GM12864 (cell line): ENCODE results near the gene APBB1.
A peak's percentile ranks its signal among the peaks of the same experiment; 100 is the strongest.

Experiments
- DNase-seq: peaks from one replicate; pipeline ENCODE4 v3.0.0-alpha.2; 2011; ENCODE audit warnings: low read depth
- H3K4me3 ChIP-seq: 2 replicates; pipeline ENCODE4 v1.5.1; 2011; ENCODE audit warnings: mild to moderate bottlenecking, low read depth, low read length, control low read depth
- TF ChIP-seq, protein P1 (sequence below): IDR thresholded peaks from 2 replicates; pipeline ENCODE4 v1.5.1; 2011; ENCODE audit warnings: low read depth, mild to moderate bottlenecking, moderate library complexity, low read length, control low read depth, inconsistent platforms; ENCODE audit errors: missing control alignments

The APBB1 gene

DNA sequence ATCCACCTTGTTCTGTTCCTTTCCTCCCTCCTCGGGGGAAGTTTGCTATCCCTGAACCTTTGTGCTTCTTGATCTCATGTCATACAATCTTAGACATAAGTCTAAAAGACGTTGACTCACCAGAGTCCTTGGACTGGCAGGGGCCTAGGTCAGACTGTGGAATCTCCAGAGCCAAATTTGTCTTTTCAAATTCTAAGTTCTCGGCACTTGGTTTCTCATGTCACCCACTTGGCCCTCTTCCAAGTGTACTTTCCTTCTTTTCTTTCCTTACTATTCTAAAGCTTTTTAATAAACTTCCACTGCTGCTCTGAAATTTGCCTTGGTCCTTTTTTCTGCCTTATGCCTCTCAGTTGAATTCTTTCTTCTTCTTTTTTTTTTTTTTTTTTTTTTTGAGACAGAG lies 58.7 kb downstream of the APBB1 start:
- TF ChIP-seq, protein P1, sequence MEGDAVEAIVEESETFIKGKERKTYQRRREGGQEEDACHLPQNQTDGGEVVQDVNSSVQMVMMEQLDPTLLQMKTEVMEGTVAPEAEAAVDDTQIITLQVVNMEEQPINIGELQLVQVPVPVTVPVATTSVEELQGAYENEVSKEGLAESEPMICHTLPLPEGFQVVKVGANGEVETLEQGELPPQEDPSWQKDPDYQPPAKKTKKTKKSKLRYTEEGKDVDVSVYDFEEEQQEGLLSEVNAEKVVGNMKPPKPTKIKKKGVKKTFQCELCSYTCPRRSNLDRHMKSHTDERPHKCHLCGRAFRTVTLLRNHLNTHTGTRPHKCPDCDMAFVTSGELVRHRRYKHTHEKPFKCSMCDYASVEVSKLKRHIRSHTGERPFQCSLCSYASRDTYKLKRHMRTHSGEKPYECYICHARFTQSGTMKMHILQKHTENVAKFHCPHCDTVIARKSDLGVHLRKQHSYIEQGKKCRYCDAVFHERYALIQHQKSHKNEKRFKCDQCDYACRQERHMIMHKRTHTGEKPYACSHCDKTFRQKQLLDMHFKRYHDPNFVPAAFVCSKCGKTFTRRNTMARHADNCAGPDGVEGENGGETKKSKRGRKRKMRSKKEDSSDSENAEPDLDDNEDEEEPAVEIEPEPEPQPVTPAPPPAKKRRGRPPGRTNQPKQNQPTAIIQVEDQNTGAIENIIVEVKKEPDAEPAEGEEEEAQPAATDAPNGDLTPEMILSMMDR = no peak
- H3K4me3 ChIP-seq = no peak overlapping the region
- DNase-seq = no peak

DNA sequence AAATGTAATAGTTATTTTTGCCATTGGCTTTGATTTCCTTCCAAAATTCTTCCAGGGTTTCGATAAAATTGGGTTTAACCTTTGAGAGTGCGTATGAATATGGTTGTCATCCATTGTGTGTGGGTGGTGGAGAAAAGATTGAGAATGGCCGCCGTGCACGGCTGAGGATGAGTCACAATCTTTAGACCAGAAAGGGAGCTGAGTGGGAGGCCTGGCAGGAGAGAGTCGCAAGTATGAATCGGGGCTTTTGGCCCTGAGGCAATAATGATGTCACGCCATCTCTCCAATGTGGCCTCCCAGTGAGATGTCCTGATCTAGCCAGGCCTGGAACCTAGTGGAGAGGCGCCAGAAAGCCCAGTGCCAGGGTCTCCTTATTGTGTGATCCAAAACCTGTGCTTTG lies 61.7 kb downstream of the APBB1 start:
- TF ChIP-seq, protein P1 = no peak
- no peak for DNase-seq
- no peak overlapping the region for H3K4me3 ChIP-seq

DNA sequence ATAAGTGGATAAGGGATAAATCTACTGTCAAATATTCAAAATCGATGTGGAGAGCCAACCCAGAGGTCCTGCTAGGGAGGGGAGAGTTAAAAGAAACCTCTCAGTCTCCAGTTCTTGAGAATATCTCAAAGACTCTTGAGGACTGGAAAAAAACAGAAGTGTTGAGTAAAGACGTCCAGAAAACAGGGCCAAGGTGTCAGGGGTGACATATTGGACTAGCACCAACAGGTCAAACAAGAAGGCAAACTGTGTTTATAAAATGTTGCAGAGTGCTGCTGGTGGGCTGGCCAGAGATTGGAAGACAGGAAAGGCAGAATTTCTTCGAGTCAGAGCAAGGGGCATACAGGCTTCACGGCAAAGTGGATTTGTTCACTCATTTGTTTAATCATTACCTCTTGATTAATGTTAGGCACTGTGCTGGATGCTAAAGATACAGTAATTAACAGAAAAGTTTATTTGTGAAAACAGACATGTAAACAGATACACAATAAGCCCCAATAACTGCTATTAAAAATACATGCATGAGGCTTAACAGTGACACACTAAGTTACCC lies 62.3 kb downstream of the APBB1 start:
- no peak overlapping the region for H3K4me3 ChIP-seq
- TF ChIP-seq, protein P1 = no peak

DNA sequence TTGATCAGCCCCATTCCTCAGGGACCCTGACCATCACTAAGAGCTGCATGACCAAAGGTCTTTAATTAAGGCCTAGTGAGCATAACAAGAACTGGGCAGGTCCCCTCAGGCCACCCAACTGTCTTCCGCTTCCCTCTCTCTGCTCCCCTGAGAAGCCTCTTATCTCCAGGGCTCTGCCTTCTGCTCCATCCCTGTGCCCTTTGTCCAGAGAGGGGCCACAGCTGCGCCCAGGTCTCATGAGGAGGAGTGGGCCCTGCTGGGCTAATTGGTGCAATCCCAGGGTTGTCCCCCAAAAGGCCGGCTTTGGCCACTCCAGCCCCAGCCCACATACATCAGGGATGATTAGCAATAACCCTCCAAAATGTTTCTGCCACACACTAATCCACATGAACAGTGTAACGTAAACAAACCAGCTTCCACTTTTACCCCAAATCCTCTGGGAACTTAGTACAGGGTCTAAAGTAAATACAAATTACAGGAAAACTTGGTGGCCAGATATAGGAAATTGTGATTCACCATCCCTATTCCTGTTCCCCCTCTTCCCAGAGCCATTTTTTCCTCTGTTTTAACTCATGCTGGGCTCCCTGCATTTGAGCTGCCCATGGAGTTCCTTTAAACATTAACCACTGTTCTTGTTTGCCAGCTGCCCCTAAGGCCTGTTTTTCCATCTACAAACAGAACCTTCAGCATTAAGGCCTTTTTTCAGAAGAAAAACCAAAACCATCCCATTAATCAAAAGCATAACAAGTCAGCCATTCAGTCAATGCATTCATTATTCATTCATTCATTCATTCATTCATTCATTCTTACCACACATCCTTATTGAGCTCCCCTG lies 64.0 kb downstream of the APBB1 start:
- H3K4me3 ChIP-seq = no peak overlapping the region
- no peak for DNase-seq
- TF ChIP-seq, protein P1 = no peak

More for the DNA sequence above, 62.3 kb downstream of the APBB1 start:
- no peak for DNase-seq

DNA sequence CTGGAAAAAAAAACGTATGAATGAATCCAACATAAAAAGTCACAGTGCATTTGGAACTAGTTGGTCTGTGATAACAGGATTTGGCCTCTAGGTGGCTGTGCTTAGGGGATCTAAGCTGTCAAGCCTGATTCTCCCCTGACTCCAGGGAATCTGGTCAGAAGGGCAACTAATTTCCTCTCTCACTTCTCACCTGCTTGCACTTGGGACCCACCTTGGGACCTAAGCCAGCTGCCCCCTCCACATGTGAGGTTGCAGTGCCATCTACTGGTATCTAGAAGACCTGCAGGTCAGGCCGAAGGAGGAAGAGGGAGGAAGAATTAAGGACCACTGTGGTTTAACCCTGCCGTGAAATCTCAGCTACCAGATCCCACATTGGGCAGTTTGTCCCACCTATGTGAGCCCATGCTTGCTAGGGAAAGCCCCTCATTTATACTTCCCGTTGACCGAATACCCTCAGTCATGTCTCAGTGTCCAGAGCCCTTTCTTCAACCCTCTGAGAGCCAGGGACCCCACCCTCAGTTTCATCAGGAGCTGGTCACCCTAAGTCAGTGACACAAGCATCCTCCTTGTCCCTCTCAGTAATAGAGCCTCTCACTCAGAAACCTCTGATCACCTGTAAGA lies 65.4 kb downstream of the APBB1 start:
- TF ChIP-seq, protein P1 = peak; percentile 97
- DNase-seq = peak; percentile 40
- H3K4me3 ChIP-seq = no peak overlapping the region

DNA sequence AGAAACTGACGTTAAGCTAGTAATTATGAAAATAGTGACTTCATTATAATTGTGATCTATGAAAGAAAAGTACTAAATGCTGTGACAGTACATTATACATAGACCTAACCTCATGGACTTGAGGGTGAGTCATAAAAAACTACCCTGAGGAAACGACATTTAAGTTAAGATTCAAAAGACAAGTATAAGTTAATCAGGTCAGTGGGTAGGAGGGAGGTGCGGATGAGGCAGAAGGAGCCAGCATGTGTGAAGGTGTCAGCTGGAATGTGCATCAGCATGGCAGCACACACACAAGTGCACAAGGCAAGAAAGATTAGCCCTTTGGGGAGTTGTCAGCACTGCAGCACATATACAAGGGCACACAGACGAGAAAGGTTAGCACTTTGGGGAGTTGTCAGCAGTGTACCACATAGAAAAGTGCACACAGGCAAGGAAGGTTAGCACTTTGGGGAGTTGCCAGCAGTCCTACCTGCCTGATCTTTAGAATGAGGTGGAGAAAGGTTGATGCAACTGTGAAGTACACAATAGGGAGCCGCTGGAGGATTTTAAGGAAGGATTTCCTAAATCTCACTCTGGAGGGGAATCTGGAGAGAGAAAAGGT lies 67.0 kb downstream of the APBB1 start:
- TF ChIP-seq, protein P1 = no peak
- no peak for DNase-seq
- no peak overlapping the region for H3K4me3 ChIP-seq
